MM.1S (cell line): Measurements from ENCODE around the gene ETNK1.

Experiments used
- DNase-seq: peaks from one replicate; pipeline ENCODE4 v3.0.0-alpha.2; 2015
- H2AFZ ChIP-seq: fragments of 300-600 bp; sonication (generic); 2 replicates; pipeline ENCODE4 v1.6.0; 2016; ENCODE audit warnings: antibody characterized with exemption, low read length
- H3F3A ChIP-seq: fragments of 300-600 bp; sonication (generic); 2 replicates; pipeline ENCODE4 v1.6.1; 2016; ENCODE audit warnings: mild to moderate bottlenecking, antibody characterized with exemption, low read length, moderate library complexity, mixed read lengths; ENCODE audit not compliant: insufficient read depth
- H3K27ac ChIP-seq: fragments of 300-600 bp; sonication (generic); 2 replicates; pipeline ENCODE4 v1.5.1; 2016; ENCODE audit warnings: mild to moderate bottlenecking, low read length
- H3K27me3 ChIP-seq: fragments of 300-600 bp; sonication (generic); replicated peaks from 2 replicates; pipeline ENCODE4 v1.6.0; 2016; ENCODE audit warnings: low read length; ENCODE audit not compliant: insufficient read depth
- H3K36me3 ChIP-seq: fragments of 300-600 bp; sonication (generic); replicated peaks from 2 replicates; pipeline ENCODE4 v1.6.1; 2016; ENCODE audit warnings: mild to moderate bottlenecking, low read length, mixed read lengths; ENCODE audit not compliant: insufficient read depth
- H3K4me1 ChIP-seq: fragments of 300-600 bp; sonication (generic); 2 replicates; pipeline ENCODE4 v1.6.1; 2016; ENCODE audit warnings: low read length, mixed read lengths
- H3K4me2 ChIP-seq: fragments of 300-600 bp; sonication (generic); 2 replicates; pipeline ENCODE4 v1.6.0; 2016; ENCODE audit warnings: low read depth, low read length
- H3K4me3 ChIP-seq: fragments of 300-600 bp; sonication (generic); 2 replicates; pipeline ENCODE4 v1.5.1; 2016; ENCODE audit warnings: low read length, mixed read lengths
- H3K79me2 ChIP-seq: fragments of 300-600 bp; sonication (generic); 2 replicates; pipeline ENCODE4 v1.6.1; 2016; ENCODE audit warnings: mixed run types, low read length, mixed read lengths
- H3K9ac ChIP-seq: fragments of 300-600 bp; sonication (generic); 2 replicates; pipeline ENCODE4 v1.6.1; 2016; ENCODE audit warnings: low read length, mixed read lengths
- H3K9me2 ChIP-seq: fragments of 300-600 bp; sonication (generic); replicated peaks from 2 replicates; pipeline ENCODE4 v1.6.1; 2016; ENCODE audit warnings: mild to moderate bottlenecking, low read length, mixed read lengths; ENCODE audit not compliant: insufficient read depth
- H3K9me3 ChIP-seq: fragments of 300-600 bp; sonication (generic); replicated peaks from 2 replicates; pipeline ENCODE4 v1.6.1; 2016; ENCODE audit warnings: mild to moderate bottlenecking, low read length, mixed read lengths; ENCODE audit not compliant: insufficient read depth
- H4K20me1 ChIP-seq: fragments of 300-600 bp; sonication (generic); 2 replicates; pipeline ENCODE4 v1.6.1; 2016; ENCODE audit warnings: mild to moderate bottlenecking, low read length, moderate library complexity, mixed read lengths; ENCODE audit not compliant: insufficient read depth
- EZH2 ChIP-seq: fragments of 300-600 bp; sonication (generic); optimal IDR thresholded peaks from 2 replicates; pipeline ENCODE3; 2017; ENCODE audit warnings: low read depth, mild to moderate bottlenecking, antibody characterized with exemption, low read length, mixed read lengths
- EZH2phosphoT487 ChIP-seq: fragments of 300-600 bp; sonication (generic); IDR thresholded peaks from 2 replicates; pipeline ENCODE4 v1.6.1; 2018; ENCODE audit warnings: antibody characterized with exemption, low read length
- TF ChIP-seq, protein P1 (sequence below): fragments of 300-600 bp; sonication (generic); IDR thresholded peaks from 2 replicates; pipeline ENCODE4 v1.5.1; 2016; ENCODE audit warnings: antibody characterized with exemption, low read length, mixed read lengths

ETNK1 gene

DNA sequence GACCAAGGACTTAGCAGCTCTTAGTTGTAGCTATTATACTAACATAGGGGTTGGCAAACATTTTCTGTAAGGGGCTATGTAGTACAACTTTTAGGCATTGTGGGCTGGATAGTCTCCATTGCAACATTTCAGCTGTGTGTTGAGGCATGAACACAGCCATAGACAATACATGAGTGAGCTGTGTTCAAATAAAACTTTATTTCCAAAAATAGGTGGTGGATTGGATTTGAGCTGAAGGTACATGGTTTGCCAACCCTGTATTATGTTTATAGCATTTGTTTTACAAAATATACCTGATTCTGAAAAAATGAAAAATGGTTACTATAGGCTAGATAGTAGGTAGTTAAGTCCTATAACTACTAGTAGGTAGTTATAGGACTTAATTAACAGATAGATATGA lies 40.5 kb downstream of the ETNK1 start:
- no peak overlapping the region for H3K4me3 ChIP-seq
- no peak overlapping the region for H3K9ac ChIP-seq
- TF ChIP-seq, protein P1, sequence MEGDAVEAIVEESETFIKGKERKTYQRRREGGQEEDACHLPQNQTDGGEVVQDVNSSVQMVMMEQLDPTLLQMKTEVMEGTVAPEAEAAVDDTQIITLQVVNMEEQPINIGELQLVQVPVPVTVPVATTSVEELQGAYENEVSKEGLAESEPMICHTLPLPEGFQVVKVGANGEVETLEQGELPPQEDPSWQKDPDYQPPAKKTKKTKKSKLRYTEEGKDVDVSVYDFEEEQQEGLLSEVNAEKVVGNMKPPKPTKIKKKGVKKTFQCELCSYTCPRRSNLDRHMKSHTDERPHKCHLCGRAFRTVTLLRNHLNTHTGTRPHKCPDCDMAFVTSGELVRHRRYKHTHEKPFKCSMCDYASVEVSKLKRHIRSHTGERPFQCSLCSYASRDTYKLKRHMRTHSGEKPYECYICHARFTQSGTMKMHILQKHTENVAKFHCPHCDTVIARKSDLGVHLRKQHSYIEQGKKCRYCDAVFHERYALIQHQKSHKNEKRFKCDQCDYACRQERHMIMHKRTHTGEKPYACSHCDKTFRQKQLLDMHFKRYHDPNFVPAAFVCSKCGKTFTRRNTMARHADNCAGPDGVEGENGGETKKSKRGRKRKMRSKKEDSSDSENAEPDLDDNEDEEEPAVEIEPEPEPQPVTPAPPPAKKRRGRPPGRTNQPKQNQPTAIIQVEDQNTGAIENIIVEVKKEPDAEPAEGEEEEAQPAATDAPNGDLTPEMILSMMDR, result no peak
- TF ChIP-seq EZH2phosphoT487 (no peak), EZH2 (no peak)

DNA sequence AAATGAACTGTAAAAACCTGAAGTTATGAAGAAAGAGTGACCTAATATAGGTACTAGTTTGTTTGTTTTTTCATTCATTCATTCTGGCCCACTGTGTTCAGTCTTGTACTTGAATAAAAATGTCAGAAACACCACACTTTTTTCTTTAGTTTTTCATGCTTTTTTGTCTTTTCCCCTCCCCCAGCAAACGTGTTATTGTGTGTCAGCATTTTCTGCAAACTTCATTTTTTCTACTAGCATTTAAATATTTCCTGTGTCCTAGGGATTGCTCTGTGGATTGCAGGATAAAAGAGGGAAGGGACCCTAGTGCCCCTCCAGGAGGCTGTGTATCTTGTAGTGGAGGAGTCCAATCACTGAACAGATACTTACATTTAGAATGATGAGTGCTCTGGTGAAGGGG lies 42.2 kb downstream of the ETNK1 start:
- H3K9me2 ChIP-seq, result no peaks in the 10 kb centered on the region

More for the DNA sequence above, 40.5 kb downstream of the ETNK1 start:
- Histone ChIP-seq H3K36me3 (no peaks in the 10 kb centered on the region; the same call in 1 of the 2 replicates), H2AFZ (no peak overlapping the region), H3K4me2 (no peak overlapping the region), H3K27ac (no peak overlapping the region), H3F3A (no peaks in the 10 kb centered on the region), H3K27me3 (no peaks in the 10 kb centered on the region), H3K4me1 (peaks cover 11% of the 10 kb centered on the region), H3K79me2 (no peaks in the 10 kb centered on the region), H3K9me2 (no peaks in the 10 kb centered on the region), H3K9me3 (no peaks in the 10 kb centered on the region), H4K20me1 (no peaks in the 10 kb centered on the region)
- DNase-seq, result no peak

DNA sequence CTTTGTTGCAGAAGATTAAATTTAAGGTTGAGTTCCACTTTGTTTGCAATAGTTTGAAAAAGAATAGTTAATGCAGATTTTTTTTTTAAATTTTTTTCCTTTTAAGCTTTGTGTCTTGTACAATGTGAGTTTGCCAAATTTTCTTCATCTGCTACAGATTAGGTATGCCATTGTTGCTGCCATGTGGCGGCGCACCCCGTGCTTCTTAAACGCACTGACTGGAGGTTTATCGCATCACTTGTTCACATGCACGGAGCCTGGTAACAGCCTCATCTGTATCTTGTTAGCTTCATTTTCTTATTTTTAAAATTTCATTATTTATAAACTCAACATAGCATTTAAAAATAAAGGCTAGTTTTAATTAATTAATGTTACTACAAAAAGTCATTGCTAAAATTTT lies 43.5 kb downstream of the ETNK1 start:
- Histone ChIP-seq H3K27ac (no peak overlapping the region), H3K4me2 (no peak overlapping the region), H3K27me3 (no peaks in the 10 kb centered on the region), H3K9me3 (no peaks in the 10 kb centered on the region), H4K20me1 (no peaks in the 10 kb centered on the region), H3K79me2 (no peaks in the 10 kb centered on the region), H3K36me3 (peaks cover 4% of the 10 kb centered on the region; the same call in 1 of the 2 replicates), H3F3A (no peaks in the 10 kb centered on the region), H3K4me1 (peaks cover 11% of the 10 kb centered on the region), H3K9ac (no peak overlapping the region), H2AFZ (no peak overlapping the region), H3K9me2 (no peaks in the 10 kb centered on the region), H3K4me3 (no peak overlapping the region)
- TF ChIP-seq EZH2 (no peak), EZH2phosphoT487 (no peak)
- TF ChIP-seq, protein P1, result no peak
- DNase-seq, result no peak

More for the DNA sequence above, 42.2 kb downstream of the ETNK1 start:
- Histone ChIP-seq H2AFZ (no peak overlapping the region), H3K9ac (no peak overlapping the region), H3K9me3 (no peaks in the 10 kb centered on the region), H3K27me3 (no peaks in the 10 kb centered on the region), H3K4me3 (no peak overlapping the region), H3F3A (no peaks in the 10 kb centered on the region), H3K79me2 (no peaks in the 10 kb centered on the region), H3K36me3 (peaks cover 4% of the 10 kb centered on the region; the same call in 1 of the 2 replicates), H3K4me1 (peaks cover 11% of the 10 kb centered on the region), H4K20me1 (no peaks in the 10 kb centered on the region), H3K27ac (no peak overlapping the region), H3K4me2 (no peak overlapping the region)
- TF ChIP-seq, protein P1, result no peak
- TF ChIP-seq EZH2 (no peak), EZH2phosphoT487 (no peak)
- DNase-seq, result no peak
